Activated CD4-positive, alpha-beta T cell treated with anti-CD3 and anti-CD28 coated beads, Interleukin-2, amount 50 U/mL, for 1 hour (primary cell): Measurements from ENCODE around the gene MRTO4.
"Not testable (repeated sequence)": the region's sequence is repeated elsewhere in the genome, so short reads cannot be mapped to it uniquely, and the experiment has no call there.

Source experiments
- DNase-seq: peaks from one replicate; pipeline ENCODE4 v3.0.0-alpha.2; 2020

Gene MRTO4

DNA sequence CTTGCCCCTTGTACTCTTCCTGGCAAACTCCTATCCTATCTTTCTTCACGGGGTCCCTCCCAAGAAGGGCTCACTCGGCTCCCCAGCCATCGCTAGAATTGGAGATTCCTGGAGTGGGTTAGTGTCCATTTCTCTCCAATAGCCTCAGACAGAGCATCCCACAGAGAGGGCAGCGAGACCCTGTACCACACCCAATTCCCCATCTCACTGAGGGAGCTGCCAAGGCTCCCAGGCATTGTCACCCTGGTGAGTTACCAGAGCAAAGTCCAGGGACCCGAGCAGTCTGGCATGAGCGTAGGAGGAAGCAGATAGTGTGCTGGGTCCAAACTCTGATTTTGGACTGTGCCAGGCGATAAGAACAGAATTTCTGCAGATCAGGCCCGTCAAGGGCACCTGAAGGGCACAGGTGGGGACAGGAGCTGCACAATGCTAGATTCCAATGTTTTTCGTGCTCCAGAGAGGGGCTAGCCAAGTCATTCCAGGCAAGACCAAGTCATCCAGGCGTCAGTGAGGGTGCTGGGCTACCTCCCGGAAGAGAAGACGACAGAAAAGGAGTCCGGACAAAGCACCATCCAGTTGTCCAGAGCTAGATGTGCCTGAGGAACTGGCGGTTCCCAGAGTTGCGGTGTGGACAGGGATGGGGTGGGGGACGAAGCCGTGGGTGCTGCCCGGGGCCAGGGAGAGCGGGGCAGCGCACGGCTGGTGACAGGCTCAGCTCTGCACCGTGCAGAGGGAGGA is 21.7 kb downstream of the MRTO4 start:
- no peak for DNase-seq

DNA sequence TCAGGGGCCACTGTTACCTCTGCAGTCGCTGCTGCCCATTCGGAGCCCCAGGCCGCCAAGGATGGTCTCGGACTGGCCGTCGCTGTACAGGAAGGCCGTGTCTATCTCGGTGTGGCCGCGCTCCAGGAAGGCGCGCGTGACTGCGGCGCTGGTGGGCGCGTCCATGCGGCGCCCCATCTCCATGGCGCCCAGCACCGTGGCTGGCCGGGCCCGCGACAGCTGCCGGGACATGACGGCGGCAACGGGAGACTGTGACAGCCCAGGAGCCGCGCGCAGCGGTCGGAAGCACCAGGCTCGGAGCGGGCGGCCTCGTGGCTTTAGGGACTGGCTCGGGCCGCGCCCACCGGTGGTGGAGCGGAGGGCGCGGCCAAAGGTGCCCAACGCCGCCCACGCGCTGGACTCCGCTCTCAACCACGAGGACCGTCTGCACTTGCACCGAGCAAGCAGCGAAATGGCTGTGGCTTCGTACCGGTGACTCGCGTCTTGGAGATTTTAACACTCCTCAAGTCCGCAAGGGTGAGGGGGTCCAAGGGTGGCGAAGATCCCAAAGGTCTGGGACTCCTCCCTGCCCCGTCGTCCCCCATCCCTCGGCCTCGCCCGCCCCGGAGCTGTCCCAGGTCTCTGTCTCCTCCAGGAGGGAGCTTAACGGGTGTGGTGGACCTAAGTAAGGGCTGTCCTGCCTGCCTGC is 22.4 kb downstream of the MRTO4 start:
- not testable (repeated sequence) for DNase-seq

DNA sequence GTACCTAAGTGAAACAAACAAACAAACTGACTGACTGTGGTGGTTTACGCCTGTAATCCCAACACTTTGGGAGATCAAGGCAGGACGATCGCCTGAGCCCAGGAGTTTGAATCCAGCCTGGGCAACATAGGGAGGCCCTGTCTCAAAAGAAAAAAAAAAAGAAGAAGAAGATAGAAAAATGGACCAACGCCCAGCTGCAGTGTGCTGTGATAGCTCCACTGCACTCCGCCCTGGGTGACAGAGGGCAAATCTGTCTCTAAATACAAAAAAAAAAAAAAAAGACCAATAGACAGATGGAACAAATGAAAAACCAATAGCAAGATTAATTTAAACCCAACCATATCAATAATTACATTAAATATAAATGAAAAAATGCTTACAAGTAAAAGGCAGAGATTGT is 23.0 kb downstream of the MRTO4 start:
- no peak for DNase-seq

- no peak for DNase-seq
These were observed 32.3 kb downstream of the MRTO4 start for GRCh38 chr1:19283891-19284290.

- no peak for DNase-seq
These were observed 33.3 kb downstream of the MRTO4 start for GRCh38 chr1:19284881-19285280.

- DNase-seq: not testable (repeated sequence)
These were observed 33.8 kb downstream of the MRTO4 start for GRCh38 chr1:19285366-19285765.

- DNase-seq: not testable (repeated sequence)
These were observed 34.2 kb downstream of the MRTO4 start for GRCh38 chr1:19285807-19286206.

DNA sequence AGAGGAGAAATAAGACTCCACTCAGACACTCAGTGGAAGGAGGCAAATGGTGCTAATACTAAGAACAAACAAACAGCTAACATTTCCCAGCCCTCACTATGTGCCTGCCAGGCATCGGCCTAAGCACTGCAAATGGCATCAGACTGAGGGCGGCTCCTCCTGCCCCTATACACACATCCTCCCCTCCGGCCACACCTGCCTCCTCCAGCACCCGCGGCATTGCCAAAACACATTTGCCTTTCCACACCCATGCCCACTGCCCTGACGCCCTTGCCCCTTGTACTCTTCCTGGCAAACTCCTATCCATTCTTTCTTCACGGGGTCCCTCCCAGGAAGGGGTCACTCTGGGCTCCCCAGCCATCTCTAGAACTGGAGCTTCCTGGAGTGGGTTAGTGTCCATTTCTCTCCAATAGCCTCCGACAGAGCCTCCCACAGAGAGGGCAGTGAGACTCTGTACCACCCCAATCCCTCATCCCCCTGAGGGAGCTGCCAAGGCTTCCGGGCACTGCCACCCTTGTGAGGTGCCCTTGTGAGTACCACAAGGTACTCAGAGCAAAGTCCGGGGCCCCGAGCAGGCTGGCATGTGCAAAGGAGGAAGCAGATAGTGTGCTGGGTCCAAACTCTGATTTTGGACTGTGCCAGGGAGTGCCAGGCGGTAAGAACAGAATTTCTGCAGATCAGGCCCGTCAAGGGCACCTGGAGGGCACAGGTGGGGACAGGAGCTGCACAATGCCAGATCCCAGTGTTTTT is 36.0 kb downstream of the MRTO4 start:
- no peak for DNase-seq

DNA sequence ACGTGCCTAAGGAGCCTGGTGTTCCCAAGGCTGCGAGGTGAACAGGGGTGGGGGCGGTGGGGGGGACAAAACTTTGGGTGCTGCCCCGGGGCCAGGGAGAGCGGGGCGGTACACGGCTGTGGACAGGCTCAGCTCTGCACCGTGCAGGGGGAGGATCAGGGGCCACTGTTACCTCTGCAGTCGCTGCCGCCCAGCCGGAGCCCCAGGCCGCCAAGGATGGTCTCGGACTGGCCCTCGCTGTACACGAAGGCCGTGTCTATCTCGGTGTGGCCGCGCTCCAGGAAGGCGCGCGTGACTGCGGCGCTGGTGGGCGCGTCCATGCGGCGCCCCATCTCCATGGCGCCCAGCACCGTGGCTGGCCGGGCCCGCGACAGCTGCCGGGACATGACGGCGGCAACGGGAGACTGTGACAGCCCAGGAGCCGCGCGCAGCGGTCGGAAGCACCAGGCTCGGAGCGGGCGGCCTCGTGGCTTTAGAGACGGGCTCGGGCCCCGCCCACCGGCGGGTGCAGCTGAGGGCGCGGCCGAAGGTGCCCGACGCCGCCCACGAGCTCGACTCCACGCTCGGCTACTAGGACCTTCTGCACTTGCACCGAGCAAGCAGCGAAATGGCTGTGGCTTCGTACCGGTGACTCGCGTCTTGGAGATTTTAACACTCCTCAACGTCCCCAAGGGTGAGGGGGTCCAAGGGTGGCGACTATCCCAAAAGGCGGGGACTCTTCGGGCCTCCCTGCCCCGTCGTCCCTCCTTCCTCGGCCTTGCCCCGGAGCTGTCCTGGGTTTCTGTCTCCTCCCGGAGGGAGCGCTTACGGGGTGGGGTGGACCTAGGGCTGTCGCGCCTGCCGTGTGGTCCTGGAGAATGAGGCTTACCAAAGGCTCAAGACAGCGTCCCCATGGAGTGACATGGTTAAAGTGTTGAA is 37.0 kb downstream of the MRTO4 start, which contains the start of gene AKR7A3:
TSS of gene AKR7A3 (minus strand) at position 447 of the 918 bp plus-strand sequence. CDS start at position 386, 61 bp downstream.
- peak; percentile 56 for DNase-seq

- no peak for DNase-seq
These were observed 37.6 kb downstream of the MRTO4 start for GRCh38 chr1:19289244-19289643.

- DNase-seq: no peak
These were observed 43.0 kb downstream of the MRTO4 start for GRCh38 chr1:19294638-19295037.

DNA sequence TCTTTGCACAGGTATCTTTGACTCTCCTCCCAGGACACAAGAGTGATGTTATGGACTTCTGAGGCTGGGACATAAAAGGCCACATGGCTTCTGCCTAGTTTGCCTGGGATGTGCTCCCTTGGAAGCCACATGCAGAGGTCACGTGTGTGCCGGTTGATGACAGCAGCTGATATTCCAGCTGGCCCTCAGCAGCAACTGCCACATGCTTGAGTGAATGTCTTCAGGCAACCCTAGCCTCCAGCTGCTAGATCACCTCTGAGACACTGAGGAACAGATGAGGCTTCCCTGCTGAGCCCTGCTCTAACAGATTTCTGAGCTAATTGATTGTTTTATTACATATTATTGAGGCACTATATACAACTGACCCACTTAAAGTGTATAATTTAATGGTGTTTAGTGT is 48.6 kb downstream of the MRTO4 start:
- DNase-seq: no peak

GRCh38 chr1:19304081-19304480 is 52.5 kb downstream of the MRTO4 start:
- not testable (repeated sequence) for DNase-seq

DNA sequence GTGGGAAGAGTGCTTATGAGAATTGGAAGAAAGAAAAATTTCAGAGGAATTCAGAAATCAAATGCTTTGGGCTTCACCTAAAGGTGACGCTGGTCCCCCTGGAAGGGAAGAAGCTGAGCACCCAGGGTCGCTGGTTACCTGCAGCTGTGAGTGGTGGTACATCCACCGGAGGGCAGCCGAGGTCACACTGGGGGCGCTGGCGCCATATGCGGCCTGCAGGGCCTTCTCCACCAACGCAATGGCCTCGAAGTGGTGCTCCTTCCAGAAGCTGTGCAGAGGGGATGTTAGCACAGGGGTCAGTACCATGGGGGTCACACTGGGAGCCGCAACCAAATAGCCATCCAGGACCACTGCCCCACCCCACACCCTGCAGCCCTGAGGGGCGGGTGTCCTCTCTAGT is 54.3 kb downstream of the MRTO4 start:
- DNase-seq: no peak

DNA sequence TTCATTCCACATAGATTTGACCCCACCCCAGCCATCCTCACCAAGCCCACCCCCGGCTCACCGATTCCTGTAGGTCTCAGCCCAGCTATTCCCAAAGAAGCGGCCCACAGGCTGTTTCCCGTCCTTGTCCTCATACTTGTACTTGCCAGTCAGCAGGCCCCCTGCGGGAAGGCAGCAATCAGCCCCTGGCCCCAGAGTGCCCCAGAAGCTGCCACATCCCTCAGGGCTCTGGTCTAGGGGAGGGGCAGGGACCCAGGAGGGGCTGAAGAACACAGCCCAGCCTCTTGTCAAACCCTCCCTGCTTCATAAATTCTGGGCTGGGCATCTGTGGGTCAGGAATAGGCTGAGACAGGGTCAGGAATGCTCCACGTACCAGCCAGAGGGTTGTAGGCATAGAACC is 55.3 kb downstream of the MRTO4 start:
- DNase-seq: no peak

GRCh38 chr1:19307794-19308508 is 56.3 kb downstream of the MRTO4 start:
- DNase-seq: no peak

DNA sequence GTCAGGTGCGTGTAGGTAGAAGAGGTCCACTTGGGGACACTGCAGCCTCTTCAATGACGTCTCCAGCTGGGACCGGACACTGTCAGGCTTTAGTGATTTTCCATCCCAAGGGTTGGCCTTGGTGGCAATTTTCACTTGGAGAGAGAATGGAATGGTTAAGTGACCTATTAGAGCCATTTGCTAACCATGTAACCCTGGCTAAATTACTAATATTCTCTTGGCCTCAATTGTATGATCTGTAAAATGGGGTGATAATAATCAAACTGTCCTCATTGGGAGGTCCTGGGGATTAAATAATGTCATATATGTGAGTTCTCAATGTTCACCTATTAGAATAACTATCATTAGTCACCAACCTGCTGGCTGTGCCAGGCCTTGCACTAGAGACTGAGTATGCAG is 56.9 kb downstream of the MRTO4 start:
- DNase-seq: no peak

GRCh38 chr1:19309123-19309813 is 57.7 kb downstream of the MRTO4 start:
- DNase-seq: no peak
